Measurements from ENCODE around the gene EPB41L3.

DNA sequence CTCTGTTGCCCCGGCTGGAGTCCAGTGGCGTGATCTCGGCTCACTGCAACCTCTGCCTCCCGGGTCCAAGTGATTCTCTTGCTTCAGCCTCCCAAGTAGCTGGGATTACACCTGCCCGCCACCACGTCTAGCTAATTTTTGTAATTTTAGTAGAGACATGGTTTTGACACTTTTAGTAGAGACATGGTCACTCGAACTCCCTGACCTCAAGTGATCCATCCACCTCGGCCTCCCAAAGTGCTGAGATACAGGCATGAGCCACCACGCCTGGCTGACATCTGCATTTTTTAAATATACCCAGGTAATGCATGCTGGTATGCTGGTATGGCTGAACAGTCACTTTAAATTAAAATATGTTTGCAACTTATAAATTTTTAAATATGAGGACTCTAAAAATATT, 91.9 kb downstream of the EPB41L3 start:
- TF ChIP-seq TSHZ2 (CRISPR knock-in tag; IDR thresholded peaks at IDR 0.05) (no peak), RARB (CRISPR knock-in tag; IDR thresholded peaks at IDR 0.05) (no peak), CSDC2 (CRISPR knock-in tag; IDR thresholded peaks at IDR 0.05) (no peak), ESRRG (CRISPR knock-in tag; IDR thresholded peaks at IDR 0.05) (no peak), ISL1 (CRISPR knock-in tag; IDR thresholded peaks at IDR 0.05) (no peak), PPARA (CRISPR knock-in tag; IDR thresholded peaks at IDR 0.05; ENCODE audit: borderline replicate concordance) (no peak), BACH2 (CRISPR knock-in tag; IDR thresholded peaks at IDR 0.05; ENCODE audit: borderline replicate concordance) (no peak), ZFP30 (CRISPR knock-in tag; IDR thresholded peaks at IDR 0.05) (no peak), ARNTL (CRISPR knock-in tag; IDR thresholded peaks at IDR 0.05; ENCODE audit: borderline replicate concordance, low read depth) (no peak), GLIS3 (CRISPR knock-in tag; IDR thresholded peaks at IDR 0.05) (no peak)
- TF ChIP-seq, protein P1, sequence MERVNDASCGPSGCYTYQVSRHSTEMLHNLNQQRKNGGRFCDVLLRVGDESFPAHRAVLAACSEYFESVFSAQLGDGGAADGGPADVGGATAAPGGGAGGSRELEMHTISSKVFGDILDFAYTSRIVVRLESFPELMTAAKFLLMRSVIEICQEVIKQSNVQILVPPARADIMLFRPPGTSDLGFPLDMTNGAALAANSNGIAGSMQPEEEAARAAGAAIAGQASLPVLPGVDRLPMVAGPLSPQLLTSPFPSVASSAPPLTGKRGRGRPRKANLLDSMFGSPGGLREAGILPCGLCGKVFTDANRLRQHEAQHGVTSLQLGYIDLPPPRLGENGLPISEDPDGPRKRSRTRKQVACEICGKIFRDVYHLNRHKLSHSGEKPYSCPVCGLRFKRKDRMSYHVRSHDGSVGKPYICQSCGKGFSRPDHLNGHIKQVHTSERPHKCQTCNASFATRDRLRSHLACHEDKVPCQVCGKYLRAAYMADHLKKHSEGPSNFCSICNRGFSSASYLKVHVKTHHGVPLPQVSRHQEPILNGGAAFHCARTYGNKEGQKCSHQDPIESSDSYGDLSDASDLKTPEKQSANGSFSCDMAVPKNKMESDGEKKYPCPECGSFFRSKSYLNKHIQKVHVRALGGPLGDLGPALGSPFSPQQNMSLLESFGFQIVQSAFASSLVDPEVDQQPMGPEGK (CRISPR knock-in tag; IDR thresholded peaks at IDR 0.05; ENCODE audit: borderline replicate concordance), result no peak
